K562 (cell line): ENCODE data around the gene RFX3.

Experiments used
- ATF7 ChIP-seq: fragments of 450-650 bp; IDR thresholded peaks from 2 replicates; pipeline ENCODE4 v1.7.1; 2014; ENCODE audit warnings: mild to moderate bottlenecking, moderate library complexity
- EHMT2 ChIP-seq: fragments of 450-650 bp; IDR thresholded peaks from 2 replicates; pipeline ENCODE4 v1.6.1; 2018; ENCODE audit warnings: antibody characterized with exemption
- ELF4 ChIP-seq: fragments of 450-650 bp; formaldehyde crosslinking; IDR thresholded peaks from 2 replicates; pipeline ENCODE4 v1.4.0; 2022; ENCODE audit warnings: missing genetic modification characterization
- FOXK1 ChIP-seq: sonication (generic); formaldehyde crosslinking; IDR thresholded peaks from 2 replicates; pipeline ENCODE4 v1.8.0; 2022; ENCODE audit warnings: missing genetic modification reagents, mild to moderate bottlenecking, borderline replicate concordance
- FOXP1 ChIP-seq: sonication (generic); formaldehyde crosslinking; IDR thresholded peaks from 2 replicates; pipeline ENCODE4 v1.8.0; 2022; ENCODE audit warnings: mild to moderate bottlenecking, missing genetic modification reagents
- HNRNPK ChIP-seq: fragments of 200-400 bp; formaldehyde crosslinking; IDR thresholded peaks from one replicate; pipeline ENCODE4 v1.6.1; 2018; ENCODE audit warnings: mild to moderate bottlenecking, low read depth, low read length; ENCODE audit not compliant: poor library complexity, severe bottlenecking
- JUND ChIP-seq, 2 experiments: IDR thresholded peaks; 2 replicates in 1 of 2; 3 replicates in 1 of 2; pipeline ENCODE4 v1.6.1; 2011; ENCODE audit warnings: borderline replicate concordance in 2 of 2, low read depth in 2 of 2, low read length in 2 of 2, improper control_type of control experiment in 1 of 2, missing biosample characterization in 1 of 2, missing genetic modification characterization in 1 of 2, missing genetic modification reagents in 1 of 2
- MAX ChIP-seq: sonication (generic); formaldehyde crosslinking; IDR thresholded peaks from 2 replicates; pipeline ENCODE4 v1.9.0; 2022; ENCODE audit warnings: mild to moderate bottlenecking, missing genetic modification reagents
- POLR2A ChIP-seq: fragments of 450-650 bp; conservative IDR thresholded peaks from 2 replicates; pipeline ENCODE4 v1.6.1; 2016
- RAD21 ChIP-seq, 2 experiments: fragments of 250-450 bp in 1 of 2; fragments of 450-650 bp in 1 of 2; sonication (Bioruptor Pico) in 1 of 2; formaldehyde crosslinking in 1 of 2; IDR thresholded peaks in 1 of 2; conservative IDR thresholded peaks in 1 of 2; 2 replicates each; pipeline versions ENCODE4 v1.4.0 to v1.8.0; 2020 to 2022; ENCODE audit warnings: mild to moderate bottlenecking in 2 of 2, moderate library complexity in 1 of 2
- U2AF1 ChIP-seq: fragments of 200-400 bp; formaldehyde crosslinking; optimal IDR thresholded peaks from 2 replicates; pipeline ENCODE3; 2017; ENCODE audit warnings: mild to moderate bottlenecking, low read depth, low read length, moderate library complexity
- TF ChIP-seq, protein P1 (sequence below), 3 experiments: IDR thresholded peaks in 2 of 3; conservative IDR thresholded peaks in 1 of 3; 2 replicates each; pipeline ENCODE4 v1.5.1; 2011 to 2012; ENCODE audit warnings: low read length in 3 of 3, mild to moderate bottlenecking in 3 of 3, control low read depth in 2 of 3, improper control_type of control experiment in 1 of 3, inconsistent platforms in 1 of 3, low read depth in 1 of 3, mixed read lengths in 1 of 3, moderate library complexity in 1 of 3; ENCODE audit not compliant: insufficient read depth in 2 of 3
- TF ChIP-seq, protein P2 (sequence below): fragments of 250-450 bp; sonication (Bioruptor Pico); IDR thresholded peaks from 2 replicates; pipeline ENCODE4 v1.4.0; 2020; ENCODE audit warnings: mild to moderate bottlenecking

GRCh38 chr9:3277200-3277599, 248.6 kb downstream of the RFX3 start:
- TF ChIP-seq ATF7 (no peak), POLR2A (no peak), FOXP1 (CRISPR knock-in tag) (no peak), MAX (CRISPR knock-in tag) (no peak), JUND (IDR thresholded peaks at IDR 0.05; ENCODE audit: borderline replicate concordance, low read depth, low read length) (no peak), JUND (tag; IDR thresholded peaks at IDR 0.05; ENCODE audit: borderline replicate concordance, low read depth, low read length) (no peak), FOXK1 (CRISPR knock-in tag) (no peak), RAD21 (CRISPR knock-in tag; conservative IDR thresholded peaks at IDR 0.05 in 1 of 2, IDR thresholded peaks at IDR 0.05 in 1 of 2) (no peak), U2AF1 (no peak), ELF4 (CRISPR knock-in tag) (no peak), EHMT2 (no peak), HNRNPK (no peak)
- TF ChIP-seq, protein P1, sequence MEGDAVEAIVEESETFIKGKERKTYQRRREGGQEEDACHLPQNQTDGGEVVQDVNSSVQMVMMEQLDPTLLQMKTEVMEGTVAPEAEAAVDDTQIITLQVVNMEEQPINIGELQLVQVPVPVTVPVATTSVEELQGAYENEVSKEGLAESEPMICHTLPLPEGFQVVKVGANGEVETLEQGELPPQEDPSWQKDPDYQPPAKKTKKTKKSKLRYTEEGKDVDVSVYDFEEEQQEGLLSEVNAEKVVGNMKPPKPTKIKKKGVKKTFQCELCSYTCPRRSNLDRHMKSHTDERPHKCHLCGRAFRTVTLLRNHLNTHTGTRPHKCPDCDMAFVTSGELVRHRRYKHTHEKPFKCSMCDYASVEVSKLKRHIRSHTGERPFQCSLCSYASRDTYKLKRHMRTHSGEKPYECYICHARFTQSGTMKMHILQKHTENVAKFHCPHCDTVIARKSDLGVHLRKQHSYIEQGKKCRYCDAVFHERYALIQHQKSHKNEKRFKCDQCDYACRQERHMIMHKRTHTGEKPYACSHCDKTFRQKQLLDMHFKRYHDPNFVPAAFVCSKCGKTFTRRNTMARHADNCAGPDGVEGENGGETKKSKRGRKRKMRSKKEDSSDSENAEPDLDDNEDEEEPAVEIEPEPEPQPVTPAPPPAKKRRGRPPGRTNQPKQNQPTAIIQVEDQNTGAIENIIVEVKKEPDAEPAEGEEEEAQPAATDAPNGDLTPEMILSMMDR (IDR thresholded peaks at IDR 0.05 in 2 of 3, conservative IDR thresholded peaks at IDR 0.05 in 1 of 3; ENCODE audit: insufficient read depth in 2 of 3, low read depth in 1 of 3, low read length in 3 of 3), result no peak
- TF ChIP-seq, protein P2, sequence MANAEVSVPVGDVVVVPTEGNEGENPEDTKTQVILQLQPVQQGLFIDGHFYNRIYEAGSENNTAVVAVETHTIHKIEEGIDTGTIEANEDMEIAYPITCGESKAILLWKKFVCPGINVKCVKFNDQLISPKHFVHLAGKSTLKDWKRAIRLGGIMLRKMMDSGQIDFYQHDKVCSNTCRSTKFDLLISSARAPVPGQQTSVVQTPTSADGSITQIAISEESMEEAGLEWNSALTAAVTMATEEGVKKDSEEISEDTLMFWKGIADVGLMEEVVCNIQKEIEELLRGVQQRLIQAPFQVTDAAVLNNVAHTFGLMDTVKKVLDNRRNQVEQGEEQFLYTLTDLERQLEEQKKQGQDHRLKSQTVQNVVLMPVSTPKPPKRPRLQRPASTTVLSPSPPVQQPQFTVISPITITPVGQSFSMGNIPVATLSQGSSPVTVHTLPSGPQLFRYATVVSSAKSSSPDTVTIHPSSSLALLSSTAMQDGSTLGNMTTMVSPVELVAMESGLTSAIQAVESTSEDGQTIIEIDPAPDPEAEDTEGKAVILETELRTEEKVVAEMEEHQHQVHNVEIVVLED (CRISPR knock-in tag), result no peak
